Measurements from ENCODE around the gene IL1B.
"Not testable (repeated sequence)": the region's sequence is repeated elsewhere in the genome, so short reads cannot be mapped to it uniquely, and the experiment has no call there.

Gene IL1B

GRCh38 chr2:112849956-112850355 is 13.4 kb upstream of the IL1B start:
- DNase-seq, result no peak

GRCh38 chr2:112848833-112849232 is 12.3 kb upstream of the IL1B start:
- no peak for DNase-seq

- no peak for DNase-seq
Measured at GRCh38 chr2:112846031-112846430, 9.5 kb upstream of the IL1B start.

- DNase-seq, result no peak
Measured at GRCh38 chr2:112843836-112844235, 7.3 kb upstream of the IL1B start.

- no peak for DNase-seq
Measured at GRCh38 chr2:112843288-112843687, 6.7 kb upstream of the IL1B start.

- no peak for DNase-seq
Measured at GRCh38 chr2:112841295-112842044, 4.9 kb upstream of the IL1B start.

GRCh38 chr2:112840068-112840445 is 3.5 kb upstream of the IL1B start:
- no peak for DNase-seq

GRCh38 chr2:112839407-112840067 is 3.0 kb upstream of the IL1B start:
- no peak for DNase-seq

- DNase-seq, result no peak
Measured at GRCh38 chr2:112836163-112836560, 417 bp downstream of the IL1B start.

GRCh38 chr2:112835536-112836162 is 930 bp downstream of the IL1B start:
- DNase-seq, result no peak

- no peak for DNase-seq
Measured at GRCh38 chr2:112835061-112835501, 1.5 kb downstream of the IL1B start.

GRCh38 chr2:112834396-112835037 is 2.1 kb downstream of the IL1B start:
- no peak for DNase-seq

- DNase-seq, result no peak
Measured at GRCh38 chr2:112833976-112834375, 2.6 kb downstream of the IL1B start.

- not testable (repeated sequence) for DNase-seq
Measured at GRCh38 chr2:112833639-112833931, 3.0 kb downstream of the IL1B start.

- DNase-seq, result no peak
Measured at GRCh38 chr2:112832841-112833638, 3.5 kb downstream of the IL1B start.

- no peak for DNase-seq
Measured at GRCh38 chr2:112831946-112832840, 4.4 kb downstream of the IL1B start.

- DNase-seq, result no peak
Measured at GRCh38 chr2:112831513-112831845, 5.1 kb downstream of the IL1B start.

- DNase-seq, result no peak
Measured at GRCh38 chr2:112830682-112831512, 5.7 kb downstream of the IL1B start.

- DNase-seq, result no peak
Measured at GRCh38 chr2:112829961-112830681, 6.5 kb downstream of the IL1B start.

Data from T1000 (cell line).